ENCODE results near the gene P2RX2. TPM values are rescaled to one million over a fixed set of nuclear protein-coding genes. Genes with fewer than 3 reads are reported as not detected.

Gene P2RX2
- polyA plus RNA-seq, 2 of the 4 experiments (the other 2 are of a cell fraction): not detected

DNA sequence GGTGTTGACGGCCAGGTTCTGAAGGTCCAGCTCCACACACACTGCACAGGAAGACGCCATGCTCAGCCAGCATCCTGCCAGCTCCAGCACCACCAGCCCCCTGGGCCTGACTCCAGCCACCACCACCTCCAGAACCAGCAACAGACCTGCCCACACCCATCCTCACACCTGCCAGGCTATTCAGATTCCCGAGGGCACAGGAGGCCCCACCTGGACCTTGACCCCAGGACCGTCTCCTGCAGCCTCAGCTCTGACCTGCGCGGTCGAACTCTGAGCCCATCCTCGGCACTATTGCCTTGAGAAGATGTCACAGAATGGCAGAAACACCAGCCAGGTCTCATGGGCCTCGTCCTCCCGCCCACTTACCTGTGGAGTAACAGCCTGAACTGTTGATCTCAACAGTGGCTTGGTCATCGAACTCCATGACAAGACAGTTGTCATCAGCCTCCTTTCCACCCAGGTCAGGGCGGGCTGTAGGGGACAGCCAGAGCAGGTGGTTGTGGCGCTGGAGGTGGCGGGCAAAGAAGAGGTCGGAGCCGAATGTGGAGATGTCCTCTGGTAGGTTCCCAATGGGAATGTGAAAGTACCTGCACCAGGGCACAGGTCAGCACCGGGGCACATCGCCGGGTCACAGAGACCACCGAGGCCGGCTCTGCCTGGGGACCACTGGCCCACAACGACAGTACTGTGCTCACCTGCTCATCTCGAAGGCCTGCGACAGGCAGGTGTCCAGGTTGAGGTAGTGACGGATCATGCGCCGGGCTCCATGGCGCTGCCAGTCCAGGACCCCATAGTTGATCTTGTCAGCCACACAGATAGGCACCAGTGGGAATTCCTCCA, 23.5 kb downstream of the P2RX2 start:
- DNase-seq (ENCODE audit: low read depth in 1 of 2, low spot score in 1 of 2): no peak
- Histone ChIP-seq H3K4me2 (no peak overlapping the region), H3K4me3 (no peak overlapping the region), H3K4me1 (no peaks in the 10 kb centered on the region), H3K9me3 (no peaks in the 10 kb centered on the region), H3K27ac (no peak overlapping the region)
- 95% methylated on average over 22 of the region's 28 CpGs for WGBS (ENCODE audit: missing lambda C conversion rate)
- no peak for FAIRE-seq
- ChIA-PET CTCF (interaction anchor here (0.6 to 9.8 kb wide), 4 partner anchors 10 to 227 kb away, joined by 3 to 87 read pairs (median 26); no protein-coding TSS in a partner anchor), POLR2A (no interaction called here)
- TF ChIP-seq NR3C1 (IDR thresholded peaks at IDR 0.05): no peak
- no peak for TF ChIP-seq HEYL (CRISPR knock-in tag; IDR thresholded peaks at IDR 0.05)
- TF ChIP-seq, protein P1, sequence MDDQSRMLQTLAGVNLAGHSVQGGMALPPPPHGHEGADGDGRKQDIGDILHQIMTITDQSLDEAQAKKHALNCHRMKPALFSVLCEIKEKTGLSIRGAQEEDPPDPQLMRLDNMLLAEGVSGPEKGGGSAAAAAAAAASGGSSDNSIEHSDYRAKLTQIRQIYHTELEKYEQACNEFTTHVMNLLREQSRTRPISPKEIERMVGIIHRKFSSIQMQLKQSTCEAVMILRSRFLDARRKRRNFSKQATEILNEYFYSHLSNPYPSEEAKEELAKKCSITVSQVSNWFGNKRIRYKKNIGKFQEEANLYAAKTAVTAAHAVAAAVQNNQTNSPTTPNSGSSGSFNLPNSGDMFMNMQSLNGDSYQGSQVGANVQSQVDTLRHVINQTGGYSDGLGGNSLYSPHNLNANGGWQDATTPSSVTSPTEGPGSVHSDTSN (IDR thresholded peaks at IDR 0.05): no peak
- TF ChIP-seq FOSB (CRISPR knock-in tag; IDR thresholded peaks at IDR 0.05): no peak
- no peak for TF ChIP-seq RFX5 (IDR thresholded peaks at IDR 0.05)
- no peak for TF ChIP-seq ZNF302 (CRISPR knock-in tag; IDR thresholded peaks at IDR 0.05)
- no peak for TF ChIP-seq CBX2 (IDR thresholded peaks at IDR 0.05; ENCODE audit: borderline replicate concordance, low read depth)
- TF ChIP-seq TFCP2L1 (CRISPR knock-in tag; IDR thresholded peaks at IDR 0.05): no peak
- TF ChIP-seq CEBPB (IDR thresholded peaks at IDR 0.05): no peak
- no peak for TF ChIP-seq POLR2AphosphoS2 (conservative IDR thresholded peaks at IDR 0.05; ENCODE audit: low read length)
- TF ChIP-seq JUNB (IDR thresholded peaks at IDR 0.05): no peak
- no peak for ATAC-seq

DNA sequence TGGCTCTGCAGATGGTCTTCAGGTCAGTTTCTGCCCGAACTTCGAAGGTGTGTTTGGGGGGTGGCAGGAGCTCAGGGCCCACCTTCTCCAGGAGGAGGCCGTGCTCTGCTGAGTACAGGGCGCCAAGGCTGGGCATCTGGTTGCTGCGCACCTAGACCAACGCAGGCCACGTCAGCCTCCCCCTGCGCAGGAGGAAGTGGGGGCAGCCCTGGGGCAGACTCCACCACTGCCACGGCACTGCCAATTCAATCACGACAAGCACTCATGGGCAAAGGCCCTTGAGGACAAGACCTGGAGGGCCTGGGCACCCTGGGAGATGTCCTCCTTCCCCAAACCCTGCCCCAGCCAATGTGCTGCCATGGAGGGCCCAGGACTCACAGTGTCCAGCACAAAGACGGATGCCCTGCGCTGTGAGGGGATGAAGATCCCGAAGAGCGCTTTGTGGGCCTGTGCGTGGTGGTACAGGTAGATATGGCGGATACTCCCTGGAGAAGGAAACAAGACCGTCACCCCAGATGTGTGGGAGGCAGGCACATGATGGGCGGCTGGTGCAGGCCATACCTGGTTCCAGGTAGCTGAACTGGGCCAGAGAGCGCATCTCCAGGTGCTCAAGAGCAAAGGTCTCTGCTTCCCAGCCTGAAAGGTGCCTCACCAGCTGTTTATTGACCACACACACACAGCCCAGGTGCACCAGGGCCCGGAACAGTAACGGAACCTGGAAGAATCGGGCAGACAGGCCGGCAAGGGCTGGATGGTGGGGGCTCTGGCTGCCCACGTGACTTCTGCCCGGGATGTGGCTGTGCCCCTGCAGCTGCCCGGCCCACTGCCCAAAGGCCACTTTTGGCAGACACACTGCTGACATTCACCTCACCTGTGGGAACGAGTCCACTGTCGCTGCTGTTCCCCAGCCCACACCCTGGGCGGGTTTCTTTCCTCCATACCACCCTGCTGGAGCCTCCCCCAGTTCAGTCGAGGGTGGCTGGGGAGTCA, 24.6 kb downstream of the P2RX2 start:
- POLR2A ChIA-PET: no interaction called here

More for the DNA sequence above, 24.6 kb downstream of the P2RX2 start:
- TF ChIP-seq SREBF2 (IDR thresholded peaks at IDR 0.05) (no peak), FOXS1 (CRISPR knock-in tag; IDR thresholded peaks at IDR 0.05) (no peak), ZC3H11A (IDR thresholded peaks at IDR 0.05) (no peak), CBX2 (IDR thresholded peaks at IDR 0.05; ENCODE audit: borderline replicate concordance, low read depth) (no peak), CEBPB (IDR thresholded peaks at IDR 0.05) (no peak), FOSB (CRISPR knock-in tag; IDR thresholded peaks at IDR 0.05) (no peak), ZFP36 (IDR thresholded peaks at IDR 0.05; ENCODE audit: borderline replicate concordance, partially characterized antibody) (no peak), PHF8 (IDR thresholded peaks at IDR 0.05; ENCODE audit: borderline replicate concordance, low read depth) (no peak), HOXB5 (CRISPR knock-in tag; IDR thresholded peaks at IDR 0.05) (no peak), NFE2L2 (conservative IDR thresholded peaks at IDR 0.05; ENCODE audit: low read length) (no peak), MAFK (IDR thresholded peaks at IDR 0.05; ENCODE audit: partially characterized antibody) (no peak), ZNF302 (CRISPR knock-in tag; IDR thresholded peaks at IDR 0.05) (no peak)
- TF ChIP-seq, protein P2, sequence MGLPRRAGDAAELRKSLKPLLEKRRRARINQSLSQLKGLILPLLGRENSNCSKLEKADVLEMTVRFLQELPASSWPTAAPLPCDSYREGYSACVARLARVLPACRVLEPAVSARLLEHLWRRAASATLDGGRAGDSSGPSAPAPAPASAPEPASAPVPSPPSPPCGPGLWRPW (IDR thresholded peaks at IDR 0.05): no peak
- TF ChIP-seq, protein P3, sequence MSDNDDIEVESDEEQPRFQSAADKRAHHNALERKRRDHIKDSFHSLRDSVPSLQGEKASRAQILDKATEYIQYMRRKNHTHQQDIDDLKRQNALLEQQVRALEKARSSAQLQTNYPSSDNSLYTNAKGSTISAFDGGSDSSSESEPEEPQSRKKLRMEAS (IDR thresholded peaks at IDR 0.05): no peak
- TF ChIP-seq, protein P4, sequence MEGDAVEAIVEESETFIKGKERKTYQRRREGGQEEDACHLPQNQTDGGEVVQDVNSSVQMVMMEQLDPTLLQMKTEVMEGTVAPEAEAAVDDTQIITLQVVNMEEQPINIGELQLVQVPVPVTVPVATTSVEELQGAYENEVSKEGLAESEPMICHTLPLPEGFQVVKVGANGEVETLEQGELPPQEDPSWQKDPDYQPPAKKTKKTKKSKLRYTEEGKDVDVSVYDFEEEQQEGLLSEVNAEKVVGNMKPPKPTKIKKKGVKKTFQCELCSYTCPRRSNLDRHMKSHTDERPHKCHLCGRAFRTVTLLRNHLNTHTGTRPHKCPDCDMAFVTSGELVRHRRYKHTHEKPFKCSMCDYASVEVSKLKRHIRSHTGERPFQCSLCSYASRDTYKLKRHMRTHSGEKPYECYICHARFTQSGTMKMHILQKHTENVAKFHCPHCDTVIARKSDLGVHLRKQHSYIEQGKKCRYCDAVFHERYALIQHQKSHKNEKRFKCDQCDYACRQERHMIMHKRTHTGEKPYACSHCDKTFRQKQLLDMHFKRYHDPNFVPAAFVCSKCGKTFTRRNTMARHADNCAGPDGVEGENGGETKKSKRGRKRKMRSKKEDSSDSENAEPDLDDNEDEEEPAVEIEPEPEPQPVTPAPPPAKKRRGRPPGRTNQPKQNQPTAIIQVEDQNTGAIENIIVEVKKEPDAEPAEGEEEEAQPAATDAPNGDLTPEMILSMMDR (IDR thresholded peaks at IDR 0.05): no peak
- TF ChIP-seq, protein P5, sequence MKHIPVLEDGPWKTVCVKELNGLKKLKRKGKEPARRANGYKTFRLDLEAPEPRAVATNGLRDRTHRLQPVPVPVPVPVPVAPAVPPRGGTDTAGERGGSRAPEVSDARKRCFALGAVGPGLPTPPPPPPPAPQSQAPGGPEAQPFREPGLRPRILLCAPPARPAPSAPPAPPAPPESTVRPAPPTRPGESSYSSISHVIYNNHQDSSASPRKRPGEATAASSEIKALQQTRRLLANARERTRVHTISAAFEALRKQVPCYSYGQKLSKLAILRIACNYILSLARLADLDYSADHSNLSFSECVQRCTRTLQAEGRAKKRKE (CRISPR knock-in tag; IDR thresholded peaks at IDR 0.05; ENCODE audit: low read depth): no peak
- H3K4me2 ChIP-seq: no peak overlapping the region
- no peaks in the 10 kb centered on the region for H3K9me3 ChIP-seq
- no peak overlapping the region for H3K4me3 ChIP-seq
- H3K27ac ChIP-seq: no peak overlapping the region
- no peaks in the 10 kb centered on the region for H3K4me1 ChIP-seq
- 92% methylated on average over 26 of the region's 30 CpGs for WGBS (ENCODE audit: missing lambda C conversion rate)
- DNase-seq (ENCODE audit: low read depth in 1 of 2, low spot score in 1 of 2) (no peak), ATAC-seq (no peak), FAIRE-seq (no peak)
- CTCF ChIA-PET: interaction anchor here (1.8 to 9.8 kb wide), 3 partner anchors 8 to 228 kb away, joined by 4 to 87 read pairs (median 9); no protein-coding TSS in a partner anchor

Data from A549 (cell line).